Spinal cord (tissue), 10 donors: Measurements from ENCODE around the gene ADGRF3. TPM values are rescaled to one million over a fixed set of nuclear protein-coding genes. Genes with fewer than 3 reads are reported as not detected.
"Not testable (repeated sequence)": the region's sequence is repeated elsewhere in the genome, so short reads cannot be mapped to it uniquely, and the experiment has no call there.

Experiments
- DNase-seq, 6 donors: peaks; one replicate each; pipeline versions ENCODE4 v3.0.0 to v3.0.0-alpha.2; 2013 to 2015; ENCODE audit warnings: low spot score in 6 of 6, low read depth in 4 of 6
- H3K27ac ChIP-seq: one replicate; pipeline ENCODE4 v1.5.1; 2013; ENCODE audit warnings: low read depth, low read length, control low read depth
- H3K27me3 ChIP-seq: one replicate; pipeline ENCODE4 v1.6.1; 2013; ENCODE audit warnings: low read length; ENCODE audit not compliant: control insufficient read depth, insufficient read depth
- H3K36me3 ChIP-seq: one replicate; pipeline ENCODE4 v1.6.1; 2013; ENCODE audit warnings: low read length; ENCODE audit not compliant: control insufficient read depth, insufficient read depth
- H3K4me1 ChIP-seq: one replicate; pipeline ENCODE4 v1.6.1; 2013; ENCODE audit warnings: low read length; ENCODE audit not compliant: control insufficient read depth, insufficient read depth
- H3K4me3 ChIP-seq: one replicate; pipeline ENCODE4 v1.5.1; 2013; ENCODE audit warnings: low read depth, low read length, control low read depth
- H3K9me3 ChIP-seq: one replicate; pipeline ENCODE4 v1.6.1; 2013; ENCODE audit warnings: low read length; ENCODE audit not compliant: control insufficient read depth, insufficient read depth
- WGBS: methylation state at CpG from one replicate; pipeline ENCODE4 v1.1.5; 2013; ENCODE audit warnings: missing lambda C conversion rate; ENCODE audit not compliant: insufficient coverage; 5-methylcytosine and 5-hydroxymethylcytosine counted together
- polyA plus RNA-seq, 2 donors: library from polyadenylated mRNA; unstranded; fragments of 120-200 nt; gene quantifications; one replicate each; pipeline ENCODE4 v1.2.1, GENCODE V29; 2013; ENCODE audit not compliant: insufficient read length in 2 of 2
- total RNA-seq, 2 donors: library from RNA; depleted of rRNA in 1 of 2; stranded (reverse); fragments of 120-200 nt in 1 of 2; fragments of >200 nt in 1 of 2; gene quantifications; one replicate each; pipeline versions ENCODE4 v1.2.3 to v1.2.4, GENCODE V29; 2013 to 2014
- donor health status: healthy.

Gene ADGRF3
- total and polyA plus RNA-seq, 4 donors: 0.10 to 0.72 (median 0.35) TPM

- H3K27ac ChIP-seq: no peak overlapping the region
- WGBS: 80% methylated on average over 2 of the region's 2 CpGs
- no peak overlapping the region for H3K4me3 ChIP-seq
- H3K27me3 ChIP-seq: no peaks in the 10 kb centered on the region
- no peaks in the 10 kb centered on the region for H3K4me1 ChIP-seq
- no peak for DNase-seq
- H3K36me3 ChIP-seq: no peaks in the 10 kb centered on the region
- H3K9me3 ChIP-seq: no peaks in the 10 kb centered on the region
Measured at GRCh38 chr2:26336719-26337118, 9.9 kb downstream of the ADGRF3 start.

GRCh38 chr2:26335231-26335630, 11.4 kb downstream of the ADGRF3 start:
- H3K9me3 ChIP-seq: no peaks in the 10 kb centered on the region
- no peak for DNase-seq
- WGBS: 28% methylated on average over 2 of the region's 3 CpGs
- no peak overlapping the region for H3K4me3 ChIP-seq
- no peaks in the 10 kb centered on the region for H3K27me3 ChIP-seq
- H3K36me3 ChIP-seq: no peaks in the 10 kb centered on the region
- H3K27ac ChIP-seq: no peak overlapping the region
- H3K4me1 ChIP-seq: peaks cover 3% of the 10 kb centered on the region

GRCh38 chr2:26333293-26333692, 13.3 kb downstream of the ADGRF3 start:
- no peak overlapping the region for H3K4me3 ChIP-seq
- H3K27ac ChIP-seq: no peak overlapping the region
- H3K36me3 ChIP-seq: no peaks in the 10 kb centered on the region
- no peaks in the 10 kb centered on the region for H3K27me3 ChIP-seq
- no CpG with 5 or more reads among the region's 2 CpGs for WGBS
- peak in 1 of 6 donors; percentile 25 for DNase-seq
- H3K4me1 ChIP-seq: peaks cover 5% of the 10 kb centered on the region
- no peaks in the 10 kb centered on the region for H3K9me3 ChIP-seq

- 94% methylated on average over 3 of the region's 8 CpGs for WGBS
- not testable (repeated sequence) for H3K9me3 ChIP-seq, H3K4me1 ChIP-seq, H3K27me3 ChIP-seq, DNase-seq, H3K4me3 ChIP-seq, H3K27ac ChIP-seq, H3K36me3 ChIP-seq
Measured at GRCh38 chr2:26331321-26331720, 15.3 kb downstream of the ADGRF3 start.

GRCh38 chr2:26330604-26331003, 16.0 kb downstream of the ADGRF3 start:
- Histone ChIP-seq H3K4me1 (peaks cover 5% of the 10 kb centered on the region), H3K4me3 (no peak overlapping the region), H3K36me3 (no peaks in the 10 kb centered on the region), H3K27me3 (no peaks in the 10 kb centered on the region), H3K9me3 (no peaks in the 10 kb centered on the region), H3K27ac (no peak overlapping the region)
- no peak for DNase-seq
- WGBS: no CpG with 5 or more reads among the region's 3 CpGs

- Histone ChIP-seq H3K4me1 (peaks cover 5% of the 10 kb centered on the region), H3K27me3 (no peaks in the 10 kb centered on the region), H3K4me3 (no peak overlapping the region), H3K9me3 (no peaks in the 10 kb centered on the region), H3K27ac (no peak overlapping the region), H3K36me3 (no peaks in the 10 kb centered on the region)
- peak in 5 of 6 donors; percentile 28 to 93 (median 73) for DNase-seq
- WGBS: 2% methylated on average over 5 of the region's 7 CpGs
Measured at GRCh38 chr2:26330114-26330549, 16.5 kb downstream of the ADGRF3 start.

- DNase-seq, H3K36me3 ChIP-seq, H3K27ac ChIP-seq, H3K4me1 ChIP-seq, H3K4me3 ChIP-seq, H3K9me3 ChIP-seq, H3K27me3 ChIP-seq: not testable (repeated sequence)
- WGBS: 96% methylated on average over 4 of the region's 4 CpGs
Measured at GRCh38 chr2:26329083-26329482, 17.5 kb downstream of the ADGRF3 start.

GRCh38 chr2:26327291-26328272, 19.0 kb downstream of the ADGRF3 start:
- no peaks in the 10 kb centered on the region for H3K36me3 ChIP-seq
- H3K4me1 ChIP-seq: peaks cover 5% of the 10 kb centered on the region
- H3K4me3 ChIP-seq: no peak overlapping the region
- whole genome bisulfite sequencing: no CpG with 5 or more reads among the region's 5 CpGs
- no peaks in the 10 kb centered on the region for H3K27me3 ChIP-seq
- no peaks in the 10 kb centered on the region for H3K9me3 ChIP-seq
- no peak overlapping the region for H3K27ac ChIP-seq
- DNase-seq: no peak

- no peak for DNase-seq
- 83% methylated on average over 1 of the region's 1 CpG for whole genome bisulfite sequencing
- Histone ChIP-seq H3K36me3 (no peaks in the 10 kb centered on the region), H3K27ac (no peak overlapping the region), H3K27me3 (no peaks in the 10 kb centered on the region), H3K4me3 (no peak overlapping the region), H3K4me1 (peaks cover 5% of the 10 kb centered on the region), H3K9me3 (no peaks in the 10 kb centered on the region)
Measured at GRCh38 chr2:26326514-26326913, 20.1 kb downstream of the ADGRF3 start.

- no peak overlapping the region for H3K27ac ChIP-seq
- no peak for DNase-seq
- WGBS: no CpG with 5 or more reads among the region's 4 CpGs
Measured at GRCh38 chr2:26325851-26326250, 20.7 kb downstream of the ADGRF3 start.

More at GRCh38 chr2:26325851-26326250, 20.7 kb downstream of the ADGRF3 start:
- no peaks in the 10 kb centered on the region for H3K36me3 ChIP-seq
- no peak overlapping the region for H3K4me3 ChIP-seq
- H3K27me3 ChIP-seq: no peaks in the 10 kb centered on the region
- H3K9me3 ChIP-seq: no peaks in the 10 kb centered on the region
- peaks cover 5% of the 10 kb centered on the region for H3K4me1 ChIP-seq
